SK-N-SH treated with all-trans-retinoic acid at 6 μM for 48 hours (cell line): ENCODE results near the gene CDYL.

ENCODE experiments used
- ATAC-seq: fragments of 200-7000 bp; cut with Tn5 transposase; 3 replicates; pipeline ENCODE4 v1.9.1; 2020; ENCODE audit warnings: mild to moderate bottlenecking, moderate library complexity
- ARNTL ChIP-seq: fragments of 450-650 bp; formaldehyde crosslinking; IDR thresholded peaks from 2 replicates; pipeline ENCODE4 v1.5.0; 2020; ENCODE audit warnings: low read depth, mild to moderate bottlenecking, moderate library complexity, borderline replicate concordance
- BACH2 ChIP-seq: fragments of 250-450 bp; sonication (Bioruptor Pico); IDR thresholded peaks from 2 replicates; pipeline ENCODE4 v1.9.0; 2021; ENCODE audit warnings: mild to moderate bottlenecking, borderline replicate concordance
- CREB5 ChIP-seq: fragments of 250-450 bp; sonication (Bioruptor Pico); IDR thresholded peaks from 2 replicates; pipeline ENCODE4 v1.5.1; 2020; ENCODE audit warnings: low read depth, mild to moderate bottlenecking, moderate library complexity
- CSDC2 ChIP-seq: fragments of 250-450 bp; sonication (Bioruptor Pico); IDR thresholded peaks from 2 replicates; pipeline ENCODE4 v1.5.0; 2020; ENCODE audit warnings: mild to moderate bottlenecking, moderate library complexity
- ESRRG ChIP-seq: fragments of 250-450 bp; sonication (Bioruptor Pico); IDR thresholded peaks from 2 replicates; pipeline ENCODE4 v1.6.1; 2021; ENCODE audit warnings: mild to moderate bottlenecking
- GLIS3 ChIP-seq: fragments of 250-450 bp; sonication (Bioruptor Pico); IDR thresholded peaks from 2 replicates; pipeline ENCODE4 v1.5.0; 2020; ENCODE audit warnings: mild to moderate bottlenecking, moderate library complexity
- ISL1 ChIP-seq: fragments of 250-450 bp; sonication (Bioruptor Pico); IDR thresholded peaks from 2 replicates; pipeline ENCODE4 v2.1.2; 2022; ENCODE audit warnings: mild to moderate bottlenecking, moderate library complexity
- OSR1 ChIP-seq: fragments of 250-450 bp; sonication (Bioruptor Pico); IDR thresholded peaks from 2 replicates; pipeline ENCODE4 v1.8.0; 2022; ENCODE audit warnings: moderate library complexity, mild to moderate bottlenecking, inconsistent platforms
- PATZ1 ChIP-seq: fragments of 250-450 bp; sonication (Bioruptor Pico); IDR thresholded peaks from 2 replicates; pipeline ENCODE4 v1.8.0; 2020; ENCODE audit warnings: mild to moderate bottlenecking, moderate library complexity, borderline replicate concordance
- POU6F1 ChIP-seq: fragments of 250-450 bp; sonication (Bioruptor Pico); IDR thresholded peaks from 2 replicates; pipeline ENCODE4 v1.8.0; 2021; ENCODE audit warnings: low read depth, mild to moderate bottlenecking, moderate library complexity, borderline replicate concordance
- PPARA ChIP-seq: fragments of 250-450 bp; sonication (Bioruptor Pico); IDR thresholded peaks from 2 replicates; pipeline ENCODE4 v1.5.0; 2020; ENCODE audit warnings: mild to moderate bottlenecking, borderline replicate concordance
- RARB ChIP-seq: fragments of 250-450 bp; sonication (Bioruptor Pico); IDR thresholded peaks from 2 replicates; pipeline ENCODE4 v1.8.0; 2021; ENCODE audit warnings: mild to moderate bottlenecking, moderate library complexity
- TOX ChIP-seq: fragments of 250-450 bp; sonication (Bioruptor Pico); IDR thresholded peaks from 2 replicates; pipeline ENCODE4 v1.8.0; 2021; ENCODE audit warnings: mild to moderate bottlenecking, moderate library complexity, borderline replicate concordance
- TSHZ2 ChIP-seq: fragments of 250-450 bp; sonication (Bioruptor Pico); IDR thresholded peaks from 2 replicates; pipeline ENCODE4 v1.5.0; 2020; ENCODE audit warnings: mild to moderate bottlenecking, moderate library complexity
- ZFP3 ChIP-seq: fragments of 250-450 bp; sonication (Bioruptor Pico); IDR thresholded peaks from 2 replicates; pipeline ENCODE4 v1.5.0; 2020; ENCODE audit warnings: mild to moderate bottlenecking, moderate library complexity
- ZFP30 ChIP-seq: fragments of 450-650 bp; formaldehyde crosslinking; IDR thresholded peaks from 2 replicates; pipeline ENCODE4 v1.5.0; 2022; ENCODE audit warnings: mild to moderate bottlenecking, moderate library complexity
- ZNF565 ChIP-seq: fragments of 450-650 bp; formaldehyde crosslinking; conservative IDR thresholded peaks from 2 replicates; pipeline ENCODE4 v1.5.0; 2020; ENCODE audit warnings: low read depth, mild to moderate bottlenecking, moderate library complexity
- ZNF8 ChIP-seq: fragments of 450-650 bp; formaldehyde crosslinking; IDR thresholded peaks from 2 replicates; pipeline ENCODE4 v1.5.0; 2020; ENCODE audit warnings: mild to moderate bottlenecking, moderate library complexity
- TF ChIP-seq, protein P1 (sequence below): fragments of 250-450 bp; sonication (Bioruptor Pico); IDR thresholded peaks from 2 replicates; pipeline ENCODE4 v1.5.1; 2021; ENCODE audit warnings: mild to moderate bottlenecking, moderate library complexity

The CDYL gene

GRCh38 chr6:4947716-4948115, 171.5 kb downstream of the CDYL start (continued):
- TF ChIP-seq TSHZ2 (CRISPR knock-in tag), result no peak
- TF ChIP-seq RARB (CRISPR knock-in tag), result no peak

DNA sequence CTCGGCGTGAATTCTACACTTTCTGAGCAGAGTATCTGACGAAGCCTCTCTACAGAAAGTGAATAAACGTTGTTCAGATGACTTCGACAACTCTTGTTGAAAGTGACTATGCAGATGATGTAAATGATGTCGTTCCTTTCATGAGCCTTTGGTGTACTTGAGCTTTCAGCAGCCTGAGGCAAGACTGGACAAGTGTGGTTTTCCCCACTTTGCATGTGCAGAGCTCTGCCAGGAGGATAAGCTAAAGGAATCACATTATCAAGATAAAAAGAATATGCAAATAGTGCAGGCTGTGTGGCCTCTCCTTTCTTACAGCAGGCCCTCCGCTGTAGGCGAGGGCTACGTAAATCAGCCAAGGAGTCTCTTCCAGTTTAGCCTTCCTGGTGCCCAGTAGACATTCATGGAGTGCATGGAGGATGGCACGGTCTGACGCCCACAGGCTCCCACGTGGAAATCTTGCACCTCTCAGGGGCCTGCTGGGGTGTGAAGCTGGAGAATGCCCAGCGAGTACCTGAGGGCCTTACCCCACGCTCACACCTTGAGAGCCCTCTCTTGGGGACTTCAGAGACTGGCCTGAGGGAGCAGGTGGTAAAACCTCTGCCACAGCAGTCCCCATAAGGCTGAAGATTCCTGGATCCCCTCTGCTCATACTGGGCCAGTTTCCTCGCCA, 172.7 kb downstream of the CDYL start:
- TF ChIP-seq, protein P1, sequence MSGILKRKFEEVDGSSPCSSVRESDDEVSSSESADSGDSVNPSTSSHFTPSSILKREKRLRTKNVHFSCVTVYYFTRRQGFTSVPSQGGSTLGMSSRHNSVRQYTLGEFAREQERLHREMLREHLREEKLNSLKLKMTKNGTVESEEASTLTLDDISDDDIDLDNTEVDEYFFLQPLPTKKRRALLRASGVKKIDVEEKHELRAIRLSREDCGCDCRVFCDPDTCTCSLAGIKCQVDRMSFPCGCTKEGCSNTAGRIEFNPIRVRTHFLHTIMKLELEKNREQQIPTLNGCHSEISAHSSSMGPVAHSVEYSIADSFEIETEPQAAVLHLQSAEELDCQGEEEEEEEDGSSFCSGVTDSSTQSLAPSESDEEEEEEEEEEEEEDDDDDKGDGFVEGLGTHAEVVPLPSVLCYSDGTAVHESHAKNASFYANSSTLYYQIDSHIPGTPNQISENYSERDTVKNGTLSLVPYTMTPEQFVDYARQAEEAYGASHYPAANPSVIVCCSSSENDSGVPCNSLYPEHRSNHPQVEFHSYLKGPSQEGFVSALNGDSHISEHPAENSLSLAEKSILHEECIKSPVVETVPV (CRISPR knock-in tag), result no peak
- TF ChIP-seq BACH2 (CRISPR knock-in tag) (no peak), ARNTL (no peak), POU6F1 (CRISPR knock-in tag) (no peak), TOX (CRISPR knock-in tag) (no peak), ZFP30 (CRISPR knock-in tag) (no peak), OSR1 (CRISPR knock-in tag) (no peak), TSHZ2 (CRISPR knock-in tag) (no peak), GLIS3 (no peak), ZNF8 (no peak), CREB5 (CRISPR knock-in tag) (no peak), ESRRG (CRISPR knock-in tag) (no peak), CSDC2 (no peak), ZFP3 (CRISPR knock-in tag) (no peak), ISL1 (no peak)
- TF ChIP-seq, all 23 proteins: peak for 0
- no peak for ATAC-seq

DNA sequence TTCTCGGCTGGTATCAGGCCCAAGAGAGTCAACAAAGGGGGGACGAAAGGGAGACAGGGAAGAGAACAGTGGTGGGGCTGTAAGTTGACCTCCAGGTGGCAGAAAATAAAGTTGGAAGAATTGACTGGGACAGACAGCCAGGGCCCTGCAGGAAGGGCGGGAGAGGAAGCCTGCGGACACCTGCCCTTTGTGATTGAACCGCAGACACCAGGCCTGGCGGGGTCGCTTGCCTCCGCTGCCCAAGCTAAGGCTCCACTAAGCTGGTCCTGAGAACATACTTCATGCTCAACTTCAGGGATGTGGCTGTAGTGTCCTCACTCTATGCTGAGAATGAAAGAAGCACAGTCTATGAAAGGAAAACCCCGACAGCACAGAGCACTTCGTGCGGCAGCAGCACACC, 173.9 kb downstream of the CDYL start:
- no peak for ATAC-seq
- TF ChIP-seq RARB (CRISPR knock-in tag) (no peak), BACH2 (CRISPR knock-in tag) (no peak), ZFP3 (CRISPR knock-in tag) (no peak), PPARA (CRISPR knock-in tag) (no peak), OSR1 (CRISPR knock-in tag) (no peak), CREB5 (CRISPR knock-in tag) (no peak), PATZ1 (CRISPR knock-in tag) (no peak), ZNF565 (CRISPR knock-in tag) (no peak)
- TF ChIP-seq, protein P1 (CRISPR knock-in tag), result no peak
